A673 (cell line): ENCODE data around the gene EBLN2. TPM values are rescaled to one million over a fixed set of nuclear protein-coding genes. Genes with fewer than 3 reads are reported as not detected.

ENCODE experiments used
- BruUV-seq: library from RNA; stranded (reverse); fragments of 400-500 nt; replicated peaks from 2 replicates; lab custom pipeline; 2021; lab: Mats Ljungman, UMichigan
- CTCF ChIA-PET: fragments of 300-600 bp; sonication (Branson Sonifier 250); formaldehyde crosslinking; loops from one replicate; lab custom pipeline; 2022; ENCODE audit warnings: antibody characterized with exemption; lab: Charles Lee
- POLR2A ChIA-PET: fragments of 300-600 bp; sonication (Branson Sonifier 250); formaldehyde crosslinking; loops from one replicate; lab custom pipeline; 2022; ENCODE audit warnings: antibody characterized with exemption; ENCODE audit not compliant: low non-redundant PET; lab: Charles Lee
- DNase-seq: peaks from one replicate; pipeline ENCODE4 v3.0.0-alpha.2; 2015; ENCODE audit warnings: low spot score
- H3K27ac ChIP-seq: fragments of 200-600 bp; sonication (generic); 2 replicates; pipeline ENCODE4 v1.5.1; 2016; ENCODE audit warnings: mixed run types, low read depth, mild to moderate bottlenecking, mixed read lengths, antibody characterized with exemption, low read length; ENCODE audit not compliant: poor library complexity, severe bottlenecking
- H3K27me3 ChIP-seq: fragments of 200-600 bp; sonication (generic); replicated peaks from 2 replicates; pipeline ENCODE4 v1.6.1; 2017; ENCODE audit warnings: mixed run types, low read depth, mild to moderate bottlenecking, mixed read lengths, antibody characterized with exemption, low read length; ENCODE audit not compliant: insufficient read depth, poor library complexity
- H3K36me3 ChIP-seq: fragments of 200-600 bp; sonication (generic); 2 replicates; pipeline ENCODE4 v1.6.1; 2016; ENCODE audit warnings: mixed run types, mild to moderate bottlenecking, mixed read lengths, antibody characterized with exemption, low read length; ENCODE audit not compliant: insufficient read depth, poor library complexity, severe bottlenecking
- H3K4me1 ChIP-seq: fragments of 200-600 bp; sonication (generic); 2 replicates; pipeline ENCODE4 v1.6.1; 2017; ENCODE audit warnings: mixed run types, mild to moderate bottlenecking, mixed read lengths, antibody characterized with exemption, low read length; ENCODE audit not compliant: insufficient read depth, poor library complexity, severe bottlenecking
- H3K4me3 ChIP-seq: fragments of 200-600 bp; sonication (generic); 2 replicates; pipeline ENCODE4 v1.5.1; 2016; ENCODE audit warnings: low read depth, mixed run types, mild to moderate bottlenecking, mixed read lengths, low read length; ENCODE audit not compliant: poor library complexity, severe bottlenecking
- H3K9me3 ChIP-seq: fragments of 200-600 bp; sonication (generic); 2 replicates; pipeline ENCODE4 v1.6.1; 2016; ENCODE audit warnings: mixed run types, low read depth, mild to moderate bottlenecking, mixed read lengths, antibody characterized with exemption, low read length; ENCODE audit not compliant: poor library complexity, severe bottlenecking
- EZH2 ChIP-seq: fragments of 200-600 bp; sonication (generic); IDR thresholded peaks from 2 replicates; pipeline ENCODE4 v1.6.1; 2017; ENCODE audit warnings: borderline replicate concordance, low read depth, mild to moderate bottlenecking, mixed read lengths, antibody characterized with exemption, low read length; ENCODE audit not compliant: poor library complexity, severe bottlenecking
- intact Hi-C: fragments of 100-400 bp; cut with micrococcal nuclease; formaldehyde crosslinking; loops from one replicate; pipeline ENCODE4 v1.10.0; 2022; ENCODE audit not compliant: unreplicated experiment
- total RNA-seq: library from RNA; stranded (reverse); gene quantifications from 2 replicates; pipeline ENCODE4 v1.2.3, GENCODE V29; 2021
- TF ChIP-seq, protein P1 (sequence below): fragments of 300-800, 200-600 bp; sonication (generic); conservative IDR thresholded peaks from 2 replicates; pipeline ENCODE4 v1.5.1; 2017; ENCODE audit warnings: low read depth, mild to moderate bottlenecking, antibody characterized with exemption, low read length, moderate library complexity, mixed read lengths

Gene EBLN2
- total RNA-seq, 1 experiment from 2014 or later: 2.2 TPM

DNA sequence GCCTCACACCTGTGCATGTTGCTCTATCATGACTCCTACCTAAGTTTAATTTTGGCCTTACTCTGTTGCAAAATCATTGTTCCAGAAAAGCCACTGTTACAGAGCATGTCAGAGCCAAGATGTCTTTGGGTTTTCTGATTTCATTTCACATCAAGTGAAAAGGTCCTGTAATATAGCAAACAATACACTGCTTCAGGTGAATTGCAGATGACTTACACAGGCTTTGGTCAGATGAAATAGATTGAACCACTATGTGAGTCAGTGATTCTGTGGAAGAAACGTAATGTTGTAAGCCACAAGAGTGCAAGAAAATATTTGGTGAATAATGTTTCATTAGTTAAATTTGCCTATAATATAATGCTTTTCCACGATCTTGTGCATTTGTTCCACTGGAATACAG lies 22.7 kb downstream of the EBLN2 start:
- Histone ChIP-seq H3K9me3 (no peaks in the 10 kb centered on the region), H3K36me3 (no peaks in the 10 kb centered on the region), H3K4me1 (no peaks in the 10 kb centered on the region), H3K27me3 (no peaks in the 10 kb centered on the region), H3K27ac (no peak overlapping the region), H3K4me3 (no peak overlapping the region)
- no peak for DNase-seq
- POLR2A ChIA-PET: interaction anchor here (0.7 kb wide), 1 partner anchor 223 kb away, joined by 7 read pairs; no protein-coding TSS in a partner anchor
- no TSS peak for BruUV-seq
- intact Hi-C loops: loop anchor here (10.0 kb wide), 3 partner anchors 259 to 1359 kb away; partner anchors contain the start of gene EIF4E3
- TF ChIP-seq, protein P1, sequence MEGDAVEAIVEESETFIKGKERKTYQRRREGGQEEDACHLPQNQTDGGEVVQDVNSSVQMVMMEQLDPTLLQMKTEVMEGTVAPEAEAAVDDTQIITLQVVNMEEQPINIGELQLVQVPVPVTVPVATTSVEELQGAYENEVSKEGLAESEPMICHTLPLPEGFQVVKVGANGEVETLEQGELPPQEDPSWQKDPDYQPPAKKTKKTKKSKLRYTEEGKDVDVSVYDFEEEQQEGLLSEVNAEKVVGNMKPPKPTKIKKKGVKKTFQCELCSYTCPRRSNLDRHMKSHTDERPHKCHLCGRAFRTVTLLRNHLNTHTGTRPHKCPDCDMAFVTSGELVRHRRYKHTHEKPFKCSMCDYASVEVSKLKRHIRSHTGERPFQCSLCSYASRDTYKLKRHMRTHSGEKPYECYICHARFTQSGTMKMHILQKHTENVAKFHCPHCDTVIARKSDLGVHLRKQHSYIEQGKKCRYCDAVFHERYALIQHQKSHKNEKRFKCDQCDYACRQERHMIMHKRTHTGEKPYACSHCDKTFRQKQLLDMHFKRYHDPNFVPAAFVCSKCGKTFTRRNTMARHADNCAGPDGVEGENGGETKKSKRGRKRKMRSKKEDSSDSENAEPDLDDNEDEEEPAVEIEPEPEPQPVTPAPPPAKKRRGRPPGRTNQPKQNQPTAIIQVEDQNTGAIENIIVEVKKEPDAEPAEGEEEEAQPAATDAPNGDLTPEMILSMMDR: no peak
- no peak for TF ChIP-seq EZH2
- CTCF ChIA-PET: no interaction called here

DNA sequence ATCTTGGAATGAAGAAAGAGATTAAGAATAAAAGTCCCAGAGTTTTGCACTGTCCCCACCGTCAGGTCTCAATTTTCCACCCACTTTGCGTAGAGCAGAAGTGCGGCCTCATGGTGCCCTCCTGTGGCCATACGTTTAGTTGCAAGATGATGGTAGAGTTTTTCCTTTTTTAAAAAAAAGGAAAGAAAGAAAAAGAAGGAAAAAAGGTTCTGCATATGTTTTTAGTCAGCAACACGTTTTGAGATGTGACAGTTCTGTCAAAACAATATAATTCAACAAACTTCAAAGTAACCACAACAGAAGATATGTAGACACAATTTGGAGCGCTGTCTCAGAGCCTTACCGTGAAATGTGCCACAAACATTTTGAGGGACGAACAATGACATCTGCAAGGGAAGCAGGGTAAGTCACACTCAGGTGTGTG lies 24.6 kb downstream of the EBLN2 start:
- peak; percentile 47 for DNase-seq
- no peak overlapping the region for H3K27ac ChIP-seq
- no peaks in the 10 kb centered on the region for H3K27me3 ChIP-seq
- H3K36me3 ChIP-seq: no peaks in the 10 kb centered on the region
- ChIA-PET POLR2A (no interaction called here), CTCF (no interaction called here)
- H3K9me3 ChIP-seq: no peaks in the 10 kb centered on the region
- H3K4me1 ChIP-seq: no peaks in the 10 kb centered on the region
- no TSS peak for BruUV-seq
- no peak overlapping the region for H3K4me3 ChIP-seq
- TF ChIP-seq, protein P1: peak; percentile 64
- TF ChIP-seq EZH2: no peak
- intact Hi-C loops: loop anchor here (5.0 to 10.0 kb wide), 4 partner anchors 149 to 1361 kb away; partner anchors contain the start of gene EIF4E3

DNA sequence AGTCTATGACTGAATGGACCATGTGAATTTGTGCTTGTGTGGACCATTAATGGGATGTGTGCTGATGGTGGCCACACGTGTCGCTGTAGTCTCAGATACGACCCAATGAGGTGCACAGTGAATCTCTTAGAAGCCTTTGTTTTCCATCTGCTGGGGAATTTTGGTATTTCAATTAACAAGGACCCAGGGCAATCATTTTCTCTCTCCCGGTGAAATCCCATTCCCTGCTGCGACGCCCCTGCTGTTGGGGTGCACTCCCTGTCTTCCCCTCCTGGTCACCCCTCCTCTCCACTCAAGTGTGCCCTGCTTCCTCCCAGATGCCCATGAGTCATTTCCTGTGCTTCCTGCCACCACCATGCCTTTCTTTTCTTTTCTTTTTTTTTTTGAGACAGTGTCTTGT lies 32.7 kb downstream of the EBLN2 start:
- TF ChIP-seq EZH2: no peak
- TF ChIP-seq, protein P1: peak; percentile 59
- H3K9me3 ChIP-seq: no peaks in the 10 kb centered on the region
- peak; percentile 96 for DNase-seq
- H3K4me1 ChIP-seq: peaks cover 16% of the 10 kb centered on the region
- peak overlapping the region; percentile 24 for H3K4me3 ChIP-seq
- peak overlapping the region; percentile 84 for H3K27ac ChIP-seq
- ChIA-PET CTCF (no interaction called here), POLR2A (no interaction called here)
- H3K27me3 ChIP-seq: no peaks in the 10 kb centered on the region
- no TSS peak for BruUV-seq
- intact Hi-C loops: loop anchor here (5.0 kb wide), 1 partner anchor 247 kb away; the partner anchor contains the start of gene SHQ1
- H3K36me3 ChIP-seq: no peaks in the 10 kb centered on the region
